Brain microvascular endothelial cell (primary cell): Measurements from ENCODE around the gene AK5.
"Not testable (repeated sequence)": the region's sequence is repeated elsewhere in the genome, so short reads cannot be mapped to it uniquely, and the experiment has no call there.

Source experiments
- DNase-seq: peaks from one replicate; pipeline ENCODE4 v3.0.0-alpha.2; 2020
- H3K27ac ChIP-seq: fragments of 250-450 bp; sonication (Bioruptor Pico); 2 replicates; pipeline ENCODE4 v1.5.1; 2020; ENCODE audit warnings: mild to moderate bottlenecking, moderate library complexity
- H3K27me3 ChIP-seq: fragments of 250-450 bp; sonication (Bioruptor Pico); replicated peaks from 2 replicates; pipeline ENCODE4 v1.5.1; 2020; ENCODE audit warnings: mild to moderate bottlenecking
- H3K36me3 ChIP-seq: fragments of 250-450 bp; sonication (Bioruptor Pico); replicated peaks from 2 replicates; pipeline ENCODE4 v1.5.1; 2020; ENCODE audit warnings: mild to moderate bottlenecking
- H3K4me3 ChIP-seq: 2 replicates; pipeline ENCODE4 v1.5.1; 2011; ENCODE audit warnings: low read depth, mild to moderate bottlenecking, control low read depth, low read length, moderate library complexity
- CTCF ChIP-seq: IDR thresholded peaks from 2 replicates; pipeline ENCODE4 v1.5.1; 2011; ENCODE audit warnings: low read depth, mild to moderate bottlenecking, moderate library complexity, low read length, control low read depth, inconsistent platforms; ENCODE audit errors: missing control alignments
- in situ Hi-C: cut with HindIII; loops from 2 replicates; pipeline ENCODE4 v1.10.0; 2017; ENCODE audit warnings: low sequenced_read_pairs, low pct_ligation_motif_present

AK5 gene

GRCh38 chr1:77406661-77407060, 124.8 kb downstream of the AK5 start:
- Histone ChIP-seq H3K27ac (no peak overlapping the region), H3K4me3 (no peak overlapping the region), H3K36me3 (no peaks in the 10 kb centered on the region), H3K27me3 (no peaks in the 10 kb centered on the region)
- no peak for DNase-seq
- in situ Hi-C loops = no loop called here
- no peak for TF ChIP-seq CTCF

- H3K36me3 ChIP-seq = no peaks in the 10 kb centered on the region
- no peak overlapping the region for H3K27ac ChIP-seq
- in situ Hi-C loops = no loop called here
- H3K4me3 ChIP-seq = no peak overlapping the region
- H3K27me3 ChIP-seq = no peaks in the 10 kb centered on the region
- no peak for TF ChIP-seq CTCF
- DNase-seq = no peak
Measured at GRCh38 chr1:77407738-77408375, 126.0 kb downstream of the AK5 start.

- H3K27ac ChIP-seq, in situ Hi-C loops: not testable (repeated sequence)
Measured at GRCh38 chr1:77408933-77409332, 127.1 kb downstream of the AK5 start.

GRCh38 chr1:77412069-77412819, 130.4 kb downstream of the AK5 start:
- TF ChIP-seq CTCF = no peak
- Histone ChIP-seq H3K36me3 (no peaks in the 10 kb centered on the region), H3K27me3 (no peaks in the 10 kb centered on the region), H3K27ac (no peak overlapping the region), H3K4me3 (no peak overlapping the region)
- DNase-seq = no peak
- in situ Hi-C loops = no loop called here

More at GRCh38 chr1:77408933-77409332, 127.1 kb downstream of the AK5 start:
- not testable (repeated sequence) for H3K4me3 ChIP-seq, DNase-seq, H3K27me3 ChIP-seq, H3K36me3 ChIP-seq

GRCh38 chr1:77412820-77413530, 131.2 kb downstream of the AK5 start:
- TF ChIP-seq CTCF = no peak
- Histone ChIP-seq H3K27me3 (no peaks in the 10 kb centered on the region), H3K4me3 (no peak overlapping the region), H3K36me3 (no peaks in the 10 kb centered on the region), H3K27ac (no peak overlapping the region)
- DNase-seq = no peak
- in situ Hi-C loops = no loop called here
